Superior temporal gyrus (tissue), 1 donor: ENCODE results near the gene WDR37.
"Not testable (repeated sequence)": the region's sequence is repeated elsewhere in the genome, so short reads cannot be mapped to it uniquely, and the experiment has no call there.

ENCODE experiments used
- DNase-seq: peaks from one replicate; pipeline ENCODE4 v3.0.0-alpha.2; 2016; ENCODE audit errors: extremely low spot score

Gene WDR37

DNA sequence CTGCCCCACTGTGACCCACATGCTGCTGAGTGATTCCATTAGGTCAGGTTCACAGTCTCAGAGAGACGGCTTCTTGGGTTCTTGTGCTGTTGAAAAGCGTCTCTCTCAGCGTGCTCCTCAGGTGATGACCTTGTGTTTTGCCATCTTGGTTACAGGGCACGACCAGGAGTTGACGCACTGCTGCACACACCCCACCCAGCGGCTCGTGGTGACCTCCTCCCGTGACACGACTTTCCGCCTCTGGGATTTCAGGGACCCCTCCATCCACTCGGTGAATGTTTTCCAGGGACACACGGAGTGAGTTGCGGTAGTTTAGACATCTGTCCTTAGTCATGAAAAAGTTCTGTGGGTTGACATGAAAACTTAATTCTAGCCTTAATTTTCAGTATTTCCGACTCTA is 48.8 kb downstream of the WDR37 start:
- DNase-seq: no peak

- DNase-seq: no peak
These were observed 50.8 kb downstream of the WDR37 start for GRCh38 chr10:1107004-1107403.

DNA sequence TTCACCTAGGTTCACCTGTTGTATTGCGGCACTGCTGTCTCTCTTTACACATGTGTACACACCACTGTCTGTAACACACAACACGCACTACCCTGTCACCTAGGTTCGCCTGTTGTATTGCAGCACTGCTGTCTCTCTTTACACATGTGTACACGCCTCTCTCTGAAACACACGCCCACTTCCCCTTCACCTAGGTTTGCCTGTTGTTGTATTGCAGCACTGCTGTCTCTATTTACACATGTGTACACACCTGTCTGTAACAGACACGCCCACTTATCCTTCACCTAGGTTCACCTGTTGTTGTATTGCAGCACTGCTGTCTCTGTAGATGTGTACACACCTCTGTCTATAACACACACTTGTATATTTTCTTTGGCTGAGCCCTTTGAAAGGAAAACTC is 51.5 kb downstream of the WDR37 start:
- no peak for DNase-seq

DNA sequence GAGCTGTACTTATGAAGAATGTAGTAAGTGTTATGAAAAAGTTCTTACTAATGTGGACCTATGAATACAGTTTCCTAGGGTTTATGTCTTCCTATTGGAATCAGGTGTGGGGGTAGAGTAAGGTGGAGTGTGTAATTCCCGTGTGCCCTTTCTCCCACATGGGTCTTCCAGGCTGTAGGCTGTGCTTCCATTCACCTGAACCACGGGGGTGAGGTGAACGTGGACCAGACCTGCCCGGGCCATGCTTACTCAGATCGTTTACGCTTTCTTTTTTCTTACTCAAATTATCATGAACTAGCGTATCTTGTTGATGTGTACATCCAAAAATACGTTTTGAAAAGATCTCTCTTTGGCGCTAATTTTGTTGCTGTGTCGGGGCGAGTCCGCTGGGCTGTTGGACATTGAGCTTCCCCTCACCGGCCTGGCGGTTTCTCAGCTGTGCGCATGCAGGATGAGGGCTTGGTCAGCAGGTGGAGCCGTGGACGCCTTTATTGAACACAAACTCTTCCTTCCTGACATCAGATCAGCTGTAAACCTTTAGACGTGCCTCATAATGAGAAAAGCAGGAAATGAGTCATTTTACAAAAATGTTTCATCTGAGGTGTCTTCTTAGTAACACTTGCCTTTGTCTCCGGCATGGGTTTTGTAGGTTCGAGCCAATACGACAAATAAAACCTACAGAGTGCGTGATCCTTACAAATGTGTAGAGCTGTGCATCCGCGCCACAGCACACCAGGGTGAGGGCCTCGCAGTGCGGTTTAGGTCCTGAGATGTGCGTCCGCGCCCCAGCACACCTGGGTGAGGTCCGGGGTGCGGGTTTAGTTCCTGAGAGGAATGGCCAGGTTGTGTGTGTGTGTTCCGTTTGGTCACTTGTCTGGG is 53.8 kb downstream of the WDR37 start:
- peak; percentile 78 for DNase-seq

DNA sequence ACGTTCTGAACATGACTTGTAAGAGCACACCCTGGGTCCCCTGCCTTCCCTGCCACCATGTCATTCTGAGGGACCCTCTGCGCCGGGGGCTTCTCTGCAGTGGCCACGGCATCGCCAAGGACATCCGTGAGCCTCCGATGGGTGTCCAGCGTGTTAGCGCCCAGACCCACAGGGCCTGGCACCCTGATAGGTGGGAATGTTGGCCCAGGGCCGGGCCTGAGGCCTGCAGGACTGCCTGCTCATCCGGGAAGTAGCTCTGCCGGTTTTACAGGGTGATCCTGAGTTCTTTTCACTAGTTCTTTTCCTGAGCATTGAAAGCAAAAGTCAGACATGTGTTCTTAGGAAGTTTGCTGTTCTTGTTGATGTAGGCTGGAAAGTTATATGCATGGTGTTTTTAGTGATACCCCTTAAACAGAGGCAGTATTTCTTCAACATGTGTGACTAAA is 54.5 kb downstream of the WDR37 start:
- no peak for DNase-seq

DNA sequence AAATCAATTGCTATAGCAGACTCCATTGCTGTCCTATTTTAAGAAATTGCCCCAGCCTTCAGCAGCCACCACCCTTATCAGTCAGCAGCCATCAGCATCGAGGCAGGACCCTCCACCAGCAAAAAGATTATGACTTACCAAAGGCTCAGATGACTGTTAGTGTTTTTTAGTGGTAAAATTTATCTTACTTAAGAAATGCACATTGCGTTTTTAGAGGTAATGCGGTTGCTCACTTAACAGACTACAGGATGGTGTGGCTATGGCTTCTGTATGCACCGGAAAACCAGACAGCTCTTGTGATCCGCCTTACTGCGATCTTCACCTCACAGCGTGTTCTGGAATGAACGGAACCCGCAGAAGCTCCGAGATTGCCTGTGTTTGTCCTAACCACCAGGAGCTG is 58.1 kb downstream of the WDR37 start:
- DNase-seq: no peak

DNA sequence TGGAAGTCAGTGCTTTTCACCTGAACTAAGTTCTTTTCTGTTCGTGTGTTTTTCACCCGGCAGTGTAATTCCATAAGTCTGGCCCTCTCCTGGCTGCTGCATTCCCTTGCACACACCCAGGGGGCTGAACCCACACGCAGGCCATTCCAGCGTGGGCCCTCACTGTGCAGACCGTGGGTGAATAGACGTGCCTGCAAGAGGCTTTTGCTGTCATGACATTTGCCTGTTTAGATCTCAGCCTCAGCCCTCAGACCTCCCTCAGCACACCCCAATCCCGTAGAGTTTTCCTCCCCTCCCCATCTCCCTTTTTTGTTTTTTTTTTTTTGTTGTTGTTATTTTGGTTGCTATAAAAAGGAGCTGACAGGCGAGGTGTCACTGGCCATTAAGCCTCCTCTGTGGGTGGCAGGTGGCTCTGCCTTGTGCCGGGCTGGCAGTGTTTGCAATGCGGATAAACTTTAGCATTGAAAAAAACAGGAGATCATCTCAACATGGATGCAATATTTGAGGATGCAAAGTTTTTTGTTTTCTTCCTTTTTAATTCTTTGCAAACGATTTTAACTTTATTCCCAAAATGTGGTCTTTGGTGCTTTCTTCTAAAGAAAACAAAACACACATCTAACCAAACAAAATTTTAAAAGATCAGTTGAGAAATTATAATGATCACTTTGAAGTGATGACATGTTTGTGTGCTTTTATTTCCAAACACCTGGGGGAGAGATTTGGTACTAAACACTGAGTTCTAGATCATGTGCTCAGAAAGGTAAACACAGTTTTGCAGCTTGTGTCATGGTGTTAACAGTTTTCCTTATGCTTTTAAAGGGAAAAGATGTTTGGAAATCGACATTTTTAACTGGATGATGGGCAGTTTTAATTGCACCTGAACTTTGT is 58.8 kb downstream of the WDR37 start:
- DNase-seq: no peak

DNA sequence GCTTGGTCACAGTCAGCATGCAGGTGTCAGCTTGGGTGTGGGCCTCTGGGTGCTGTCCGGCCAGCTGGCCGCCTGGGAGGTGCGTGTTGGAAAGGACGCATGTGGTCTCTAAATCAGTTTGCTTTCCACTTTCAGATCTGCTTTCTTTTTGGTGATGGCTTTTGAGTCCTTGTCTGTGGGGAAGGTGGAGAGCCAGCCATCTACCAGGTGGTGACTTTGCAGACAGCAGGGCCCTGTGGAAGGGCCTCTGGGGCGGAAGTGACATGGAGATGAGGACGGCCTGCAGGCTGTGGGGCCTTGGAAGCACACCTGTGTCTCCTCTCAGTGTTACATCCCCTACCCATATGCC is 59.4 kb downstream of the WDR37 start:
- no peak for DNase-seq

- no peak for DNase-seq
These were observed 59.9 kb downstream of the WDR37 start for GRCh38 chr10:1116051-1116450.

- DNase-seq: no peak
These were observed 60.6 kb downstream of the WDR37 start for GRCh38 chr10:1116696-1117280.

- DNase-seq: no peak
These were observed 61.5 kb downstream of the WDR37 start for GRCh38 chr10:1117651-1118050.

DNA sequence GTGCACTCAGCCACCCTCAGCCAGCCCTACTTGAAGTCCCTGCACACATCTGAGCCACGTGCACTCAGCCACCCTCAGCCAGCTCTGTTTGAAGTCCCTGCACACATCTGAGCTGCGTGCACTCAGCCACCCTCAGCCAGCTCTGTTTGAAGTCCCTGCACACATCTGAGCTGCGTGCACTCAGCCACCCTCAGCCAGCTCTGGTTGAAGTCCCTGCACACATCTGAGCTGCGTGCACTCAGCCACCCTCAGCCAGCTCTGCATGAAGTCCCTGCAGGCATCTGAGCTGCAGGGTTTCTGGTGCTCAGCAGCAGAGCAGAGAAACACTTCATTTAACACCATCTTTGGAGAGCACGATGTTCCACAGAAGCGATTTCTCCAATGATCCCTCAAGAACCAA is 62.1 kb downstream of the WDR37 start:
- not testable (repeated sequence) for DNase-seq

- no peak for DNase-seq
These were observed 62.8 kb downstream of the WDR37 start for GRCh38 chr10:1119027-1119426.

DNA sequence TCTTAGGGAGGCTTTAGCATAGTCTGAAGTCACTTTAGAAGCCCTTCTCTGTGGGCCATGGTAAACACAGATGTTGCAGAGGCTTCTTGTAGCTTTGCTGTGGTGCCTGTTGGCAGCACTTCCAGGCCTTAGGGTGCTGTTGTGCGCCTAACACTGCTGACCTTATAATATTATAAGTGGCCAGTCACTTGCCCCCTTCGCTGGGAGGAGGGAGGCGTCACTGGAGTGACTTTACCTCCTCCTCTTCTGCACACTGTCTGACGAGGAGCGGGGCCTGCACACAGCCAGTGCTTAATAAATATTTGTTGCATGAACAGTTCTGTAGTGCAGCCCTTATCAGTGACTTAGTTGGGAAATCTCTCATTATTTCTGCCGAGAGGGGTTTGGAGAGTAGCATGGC is 63.3 kb downstream of the WDR37 start:
- DNase-seq: no peak

DNA sequence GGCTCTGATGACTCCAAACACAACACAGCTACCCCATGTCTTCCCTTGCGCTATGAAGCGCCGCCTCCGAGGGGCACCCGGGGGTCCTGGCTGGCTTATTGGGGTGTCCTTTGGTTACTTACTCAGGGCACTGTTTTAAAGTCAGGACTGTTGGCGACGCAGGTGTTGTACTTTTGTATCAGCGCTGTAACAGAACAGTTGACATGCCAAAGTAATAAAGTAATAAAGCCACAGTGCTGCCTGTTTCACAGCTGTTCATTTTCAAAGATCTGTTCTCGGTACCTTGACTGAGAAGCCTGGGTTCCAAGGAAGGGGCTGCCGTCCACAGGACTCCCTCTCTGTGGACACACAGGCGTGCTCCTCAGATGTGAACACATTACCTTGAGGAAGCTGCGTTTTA is 64.1 kb downstream of the WDR37 start:
- no peak for DNase-seq

DNA sequence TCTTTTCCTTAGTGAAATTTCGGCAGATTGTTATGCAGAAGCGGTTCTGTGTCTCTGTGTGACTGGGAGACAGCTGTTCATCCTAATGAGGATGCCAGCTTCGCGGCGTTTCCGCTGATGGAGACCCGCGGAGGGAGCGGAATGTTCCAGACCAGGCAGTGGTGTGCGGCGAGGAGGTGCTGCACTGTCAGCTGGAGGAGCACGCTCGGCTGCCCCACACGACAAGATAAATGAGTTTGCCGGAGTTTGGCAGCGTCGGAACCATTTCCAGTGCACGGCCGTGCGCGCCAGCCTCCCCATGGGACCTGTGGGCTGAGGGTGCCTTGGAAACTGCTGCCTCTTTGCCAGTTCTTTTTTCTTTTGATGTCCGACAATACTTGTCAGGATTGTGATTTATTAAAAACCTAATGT is 64.6 kb downstream of the WDR37 start:
- no peak for DNase-seq

DNA sequence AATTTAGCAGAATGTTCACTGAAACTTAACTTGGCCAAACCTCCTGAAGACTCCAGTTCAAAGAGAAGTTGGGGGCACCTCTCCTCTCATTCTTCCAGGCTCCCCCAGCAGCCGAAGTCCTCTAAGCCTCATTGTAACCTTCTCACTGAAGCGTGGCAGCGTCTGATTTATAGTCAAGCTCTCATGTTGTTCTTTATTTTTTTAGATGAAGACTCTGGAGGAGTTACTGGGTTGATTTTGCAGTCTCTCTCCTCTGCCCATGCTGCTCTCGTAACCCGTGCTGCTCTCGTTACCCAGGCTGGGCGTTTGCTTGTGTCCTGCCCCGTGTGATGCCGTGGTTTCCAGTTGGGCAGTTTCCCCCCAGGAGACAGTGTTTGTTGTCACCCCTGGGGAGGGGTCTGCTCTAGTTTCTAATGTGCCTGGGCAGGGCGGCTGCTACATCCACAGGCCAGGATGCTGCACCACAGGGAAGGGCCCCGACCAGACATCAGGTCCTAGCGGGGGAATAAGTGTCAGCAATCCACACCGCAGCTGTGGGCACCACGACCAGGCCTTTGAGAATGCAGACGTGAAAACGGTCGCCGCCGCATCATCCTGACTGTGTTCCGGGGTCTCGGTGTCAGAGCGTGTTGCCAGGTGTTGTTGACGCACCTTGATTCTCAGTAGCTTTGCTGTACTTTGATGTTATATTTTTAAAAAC is 65.2 kb downstream of the WDR37 start:
- DNase-seq: no peak

GRCh38 chr10:1122349-1122748 is 66.2 kb downstream of the WDR37 start:
- DNase-seq: no peak

DNA sequence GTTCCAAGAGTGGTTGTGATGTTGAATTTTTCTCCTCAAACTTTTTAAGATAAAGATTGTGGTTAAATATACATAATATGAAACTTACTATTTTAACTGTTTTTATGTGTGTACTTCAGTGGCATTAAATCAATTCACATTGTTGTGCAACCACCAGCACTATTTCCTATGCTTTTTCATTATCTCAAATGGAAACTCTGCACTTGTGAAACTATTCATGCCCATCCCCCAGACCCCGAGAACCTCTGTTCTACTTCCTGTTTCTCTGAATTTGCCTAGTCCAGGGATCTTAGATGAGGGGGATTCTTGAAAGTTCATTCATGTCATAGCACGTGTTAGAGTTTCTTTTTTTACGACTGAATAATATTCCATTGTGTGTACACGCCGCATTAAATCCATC is 67.0 kb downstream of the WDR37 start:
- no peak for DNase-seq

- DNase-seq: no peak
These were observed 67.8 kb downstream of the WDR37 start for GRCh38 chr10:1123972-1124371.

- no peak for DNase-seq
These were observed 68.6 kb downstream of the WDR37 start for GRCh38 chr10:1124796-1125195.

GRCh38 chr10:1126461-1126860 is 70.3 kb downstream of the WDR37 start:
- no peak for DNase-seq
